OCI-LY1 (cell line): ENCODE data around the gene TDO2.

Experiments used
- H2AFZ ChIP-seq: fragments of 200-600 bp; sonication (generic), shearing (Covaris generic); 2 replicates; pipeline ENCODE4 v1.6.0; 2014; ENCODE audit warnings: antibody characterized with exemption, mild to moderate bottlenecking, low read length
- H3F3A ChIP-seq: fragments of 200-600 bp; sonication (generic), shearing (Covaris generic); 2 replicates; pipeline ENCODE4 v1.6.0; 2014; ENCODE audit warnings: mild to moderate bottlenecking, antibody characterized with exemption, low read length, moderate library complexity; ENCODE audit not compliant: insufficient read depth
- H3K27ac ChIP-seq: fragments of 200-600 bp; sonication (generic); 2 replicates; pipeline ENCODE4 v1.5.1; 2014; ENCODE audit warnings: low read length, mixed run types, mild to moderate bottlenecking, low read depth; ENCODE audit not compliant: poor library complexity, severe bottlenecking
- H3K27me3 ChIP-seq: fragments of 200-600 bp; sonication (generic); 2 replicates; pipeline ENCODE4 v1.6.0; 2014; ENCODE audit warnings: antibody characterized with exemption, mild to moderate bottlenecking, low read length, moderate library complexity; ENCODE audit not compliant: insufficient read depth
- H3K36me3 ChIP-seq: fragments of 200-600 bp; sonication (generic); 2 replicates; pipeline ENCODE4 v1.6.1; 2014; ENCODE audit warnings: mild to moderate bottlenecking, antibody characterized with exemption, low read length, moderate library complexity, mixed read lengths; ENCODE audit not compliant: insufficient read depth
- H3K4me1 ChIP-seq: fragments of 200-600 bp; sonication (generic); 2 replicates; pipeline ENCODE4 v1.5.1; 2014; ENCODE audit warnings: mild to moderate bottlenecking, low read length, moderate library complexity; ENCODE audit not compliant: insufficient read depth, severe bottlenecking
- H3K4me2 ChIP-seq: fragments of 200-600 bp; sonication (generic), shearing (Covaris generic); 2 replicates; pipeline ENCODE4 v1.6.1; 2014; ENCODE audit warnings: low read length
- H3K4me3 ChIP-seq: fragments of 200-600 bp; sonication (generic); 2 replicates; pipeline ENCODE4 v1.5.1; 2014; ENCODE audit warnings: low read length, low read depth, mild to moderate bottlenecking, mixed read lengths; ENCODE audit not compliant: poor library complexity, severe bottlenecking
- H3K79me2 ChIP-seq: fragments of 200-600 bp; shearing (Covaris generic); 2 replicates; pipeline ENCODE4 v1.6.1; 2016; ENCODE audit warnings: mixed run types, low read length, mixed read lengths; ENCODE audit not compliant: insufficient read depth
- H3K9ac ChIP-seq: fragments of 200-600 bp; sonication (generic), shearing (Covaris generic); 2 replicates; pipeline ENCODE4 v1.6.1; 2014; ENCODE audit warnings: mild to moderate bottlenecking, low read length, mixed read lengths
- H3K9me2 ChIP-seq: fragments of 200-600 bp; sonication (generic), shearing (Covaris generic); 2 replicates; pipeline ENCODE4 v1.6.1; 2014; ENCODE audit warnings: low read depth, mild to moderate bottlenecking, low read length, mixed read lengths
- H3K9me3 ChIP-seq: fragments of 200-600 bp; shearing (Covaris generic); 2 replicates; pipeline ENCODE4 v1.6.1; 2014; ENCODE audit warnings: low read length, mixed read lengths
- H4K20me1 ChIP-seq: fragments of 200-600 bp; sonication (generic), shearing (Covaris generic); 2 replicates; pipeline ENCODE4 v1.6.0; 2016; ENCODE audit warnings: mild to moderate bottlenecking, low read length; ENCODE audit not compliant: insufficient read depth
- CTCF ChIP-seq: fragments of 200-600 bp; sonication (generic), shearing (Covaris generic); IDR thresholded peaks from 2 replicates; pipeline ENCODE4 v1.5.1; 2017; ENCODE audit warnings: mild to moderate bottlenecking, antibody characterized with exemption, low read length, moderate library complexity, mixed read lengths
- EZH2 ChIP-seq: fragments of 200-600 bp; sonication (generic), shearing (Covaris generic); IDR thresholded peaks from 2 replicates; pipeline ENCODE4 v1.8.0; 2017; ENCODE audit warnings: borderline replicate concordance, mixed run types, mild to moderate bottlenecking, antibody characterized with exemption, low read length, moderate library complexity, mixed read lengths

Gene TDO2

GRCh38 chr4:155907556-155907955, 4.1 kb downstream of the TDO2 start:
- H3K79me2 ChIP-seq: no peaks in the 10 kb centered on the region
- H3K36me3 ChIP-seq: no peaks in the 10 kb centered on the region
- no peaks in the 10 kb centered on the region for H3K9me2 ChIP-seq
- no peaks in the 10 kb centered on the region for H3K4me1 ChIP-seq
- no peaks in the 10 kb centered on the region for H3F3A ChIP-seq
- no peak for TF ChIP-seq CTCF
- no peak for TF ChIP-seq EZH2
- no peaks in the 10 kb centered on the region for H3K9me3 ChIP-seq
- no peak overlapping the region for H3K27ac ChIP-seq
- H2AFZ ChIP-seq: no peak overlapping the region
- H3K27me3 ChIP-seq: no peaks in the 10 kb centered on the region
- H3K4me3 ChIP-seq: no peak overlapping the region
- H3K9ac ChIP-seq: no peak overlapping the region
- H4K20me1 ChIP-seq: no peaks in the 10 kb centered on the region
- no peak overlapping the region for H3K4me2 ChIP-seq

GRCh38 chr4:155908187-155909139, 5.0 kb downstream of the TDO2 start:
- no peak overlapping the region for H3K9ac ChIP-seq
- no peaks in the 10 kb centered on the region for H4K20me1 ChIP-seq
- no peaks in the 10 kb centered on the region for H3K9me3 ChIP-seq
- H3K4me1 ChIP-seq: no peaks in the 10 kb centered on the region
- H3K36me3 ChIP-seq: no peaks in the 10 kb centered on the region
- no peak overlapping the region for H2AFZ ChIP-seq
- no peak for TF ChIP-seq CTCF
- TF ChIP-seq EZH2: no peak
- H3K9me2 ChIP-seq: no peaks in the 10 kb centered on the region
- no peaks in the 10 kb centered on the region for H3K79me2 ChIP-seq
- no peaks in the 10 kb centered on the region for H3F3A ChIP-seq
- no peaks in the 10 kb centered on the region for H3K27me3 ChIP-seq
- H3K4me2 ChIP-seq: no peak overlapping the region
- no peak overlapping the region for H3K27ac ChIP-seq
- H3K4me3 ChIP-seq: no peak overlapping the region

DNA sequence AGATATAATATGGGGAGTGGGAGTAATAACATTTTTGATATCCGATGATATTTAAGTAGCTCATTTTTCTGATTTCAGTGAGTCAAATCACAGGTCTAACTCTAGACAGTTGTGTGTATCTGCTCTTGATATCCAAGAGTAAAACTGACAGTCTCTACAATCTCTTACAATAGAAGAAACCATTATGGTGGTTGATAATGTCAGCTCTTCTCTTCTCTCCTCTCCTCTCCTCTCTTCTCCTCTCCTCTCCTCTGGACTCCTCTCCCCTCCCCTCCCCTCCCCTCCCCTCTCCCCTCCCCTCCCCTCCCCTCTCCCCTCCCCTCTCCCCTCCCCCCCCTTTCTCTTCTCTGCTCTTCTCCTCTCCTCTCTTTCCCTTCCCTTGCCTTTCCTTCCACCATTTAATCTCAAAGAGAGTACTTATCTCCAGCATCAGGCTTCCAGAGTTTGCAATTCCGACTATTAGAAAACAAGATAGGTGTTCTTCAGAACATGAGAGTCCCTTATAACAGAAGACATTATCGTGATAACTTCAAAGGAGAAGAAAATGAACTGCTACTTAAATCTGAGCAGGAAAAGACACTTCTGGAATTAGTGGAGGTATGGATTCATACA, 6.2 kb downstream of the TDO2 start:
- Histone ChIP-seq H2AFZ (no peak overlapping the region), H3K4me1 (no peaks in the 10 kb centered on the region), H3K79me2 (no peaks in the 10 kb centered on the region), H3K9me2 (no peaks in the 10 kb centered on the region), H3K4me3 (no peak overlapping the region), H3K27ac (no peak overlapping the region), H4K20me1 (no peaks in the 10 kb centered on the region), H3K36me3 (no peaks in the 10 kb centered on the region), H3K27me3 (no peaks in the 10 kb centered on the region), H3K4me2 (no peak overlapping the region), H3K9me3 (no peaks in the 10 kb centered on the region), H3K9ac (no peak overlapping the region), H3F3A (no peaks in the 10 kb centered on the region)
- TF ChIP-seq CTCF (no peak), EZH2 (no peak)
